Mesendoderm (in vitro differentiated cells): ENCODE measurements around the gene C3orf20.

ENCODE experiments used
- DNase-seq: peaks from one replicate; pipeline ENCODE4 v3.0.0; 2013
- H2AK5ac ChIP-seq: 2 replicates; pipeline ENCODE4 v1.6.1; 2013; ENCODE audit warnings: low read length, inconsistent platforms
- H2BK120ac ChIP-seq: 2 replicates; pipeline ENCODE4 v1.6.1; 2013; ENCODE audit warnings: low read depth, mild to moderate bottlenecking, low read length, moderate library complexity, mixed read lengths
- H2BK15ac ChIP-seq: replicated peaks from 2 replicates; pipeline ENCODE4 v1.6.1; 2013; ENCODE audit warnings: low read depth, mild to moderate bottlenecking, moderate library complexity
- H2BK5ac ChIP-seq: 2 replicates; pipeline ENCODE4 v1.6.1; 2013; ENCODE audit warnings: low read length, inconsistent platforms
- H3K18ac ChIP-seq: 2 replicates; pipeline ENCODE4 v1.6.1; 2013; ENCODE audit warnings: mild to moderate bottlenecking, low read length, mixed read lengths
- H3K23ac ChIP-seq: one replicate; pipeline ENCODE4 v1.6.1; 2013; ENCODE audit warnings: low read length
- H3K27ac ChIP-seq: 2 replicates; pipeline ENCODE4 v1.5.1; 2013; ENCODE audit warnings: low read depth, mild to moderate bottlenecking, inconsistent platforms, low read length, moderate library complexity
- H3K27me3 ChIP-seq: 2 replicates; pipeline ENCODE4 v1.6.1; 2013; ENCODE audit warnings: low read length, control low read depth, mild to moderate bottlenecking, inconsistent platforms; ENCODE audit not compliant: insufficient read depth, poor library complexity
- H3K36me3 ChIP-seq: 2 replicates; pipeline ENCODE4 v1.6.1; 2013; ENCODE audit warnings: low read length, inconsistent platforms; ENCODE audit not compliant: control insufficient read depth, insufficient read depth
- H3K4ac ChIP-seq: one replicate; pipeline ENCODE4 v1.6.1; 2013; ENCODE audit warnings: low read depth, mild to moderate bottlenecking, low read length, moderate library complexity
- H3K4me1 ChIP-seq: 2 replicates; pipeline ENCODE4 v1.6.1; 2013; ENCODE audit warnings: low read depth, low read length, inconsistent platforms; ENCODE audit not compliant: control insufficient read depth
- H3K4me2 ChIP-seq: 2 replicates; pipeline ENCODE4 v1.6.1; 2013; ENCODE audit warnings: low read length
- H3K4me3 ChIP-seq: 2 replicates; pipeline ENCODE4 v1.5.1; 2013; ENCODE audit warnings: mild to moderate bottlenecking, low read length
- H3K56ac ChIP-seq: one replicate; pipeline ENCODE4 v1.6.1; 2013; ENCODE audit warnings: low read length
- H3K79me1 ChIP-seq: 2 replicates; pipeline ENCODE4 v1.6.1; 2013; ENCODE audit warnings: low read length, inconsistent platforms
- H3K79me2 ChIP-seq: 2 replicates; pipeline ENCODE4 v1.6.1; 2013; ENCODE audit warnings: mild to moderate bottlenecking, low read length; ENCODE audit not compliant: control insufficient read depth, insufficient read depth
- H3K9ac ChIP-seq: 2 replicates; pipeline ENCODE4 v1.6.1; 2013; ENCODE audit warnings: low read length, inconsistent platforms
- H4K5ac ChIP-seq: one replicate; pipeline ENCODE4 v1.6.1; 2013; ENCODE audit warnings: low read length
- H4K8ac ChIP-seq: one replicate; pipeline ENCODE4 v1.6.1; 2013; ENCODE audit warnings: low read depth, mild to moderate bottlenecking, control low read depth, low read length, moderate library complexity
- WGBS: extraction: QIAGEN DNeasy Blood & Tissue Kit; methylation state at CpG from one replicate; pipeline ENCODE4 v1.1.7; 2013; ENCODE audit warnings: low lambda C conversion rate, missing lambda C conversion rate; ENCODE audit not compliant: insufficient coverage; ENCODE audit errors: extremely low coverage; 5-methylcytosine and 5-hydroxymethylcytosine counted together

Gene C3orf20

DNA sequence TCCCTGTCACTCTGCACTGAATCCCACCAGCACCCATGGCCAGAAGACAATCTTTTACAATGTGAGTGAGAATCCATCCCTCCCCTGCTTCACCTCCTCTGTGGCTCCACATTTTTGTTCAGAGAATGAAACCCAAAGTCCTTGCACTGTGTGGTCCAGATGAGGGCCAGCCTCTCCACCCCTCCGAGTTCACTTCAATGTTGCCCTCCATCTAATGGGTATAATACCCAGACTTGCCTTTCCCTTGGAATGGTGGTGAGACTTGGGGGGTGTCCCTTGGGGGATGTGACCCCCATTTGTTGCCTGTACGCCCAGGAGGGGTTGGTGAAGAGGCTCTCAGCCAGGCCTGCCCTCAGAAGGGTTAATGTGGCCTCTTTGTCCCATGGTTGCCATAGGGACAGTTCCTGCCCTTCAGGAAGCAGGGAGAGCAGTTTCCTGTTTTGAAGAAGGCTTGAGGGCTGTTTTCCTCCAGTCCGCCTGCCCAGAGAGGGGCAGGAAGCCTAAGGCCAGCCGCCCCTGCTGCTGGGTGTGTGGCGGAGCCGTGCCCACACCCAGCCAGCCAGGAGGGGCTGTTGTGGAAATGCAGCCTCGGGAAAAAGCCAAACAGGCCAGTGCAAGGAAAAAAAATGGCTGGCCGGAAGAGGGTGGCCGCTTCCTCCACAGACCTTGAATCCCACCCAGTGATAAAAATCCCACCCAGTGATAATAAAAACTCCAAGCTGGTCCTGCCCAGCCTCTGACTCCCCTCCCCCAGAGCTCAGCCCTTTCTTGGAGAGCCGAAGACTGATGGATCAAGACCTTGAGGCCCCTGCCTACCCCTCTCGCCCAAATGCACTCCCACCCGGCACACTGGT, 129.3 kb downstream of the C3orf20 start:
- no peak overlapping the region for H3K56ac ChIP-seq
- H4K8ac ChIP-seq: no peak overlapping the region
- H3K18ac ChIP-seq: no peak overlapping the region
- no peak overlapping the region for H2BK15ac ChIP-seq
- no peak overlapping the region for H3K23ac ChIP-seq
- no peak overlapping the region for H2BK5ac ChIP-seq
- no peak overlapping the region for H3K9ac ChIP-seq
- H3K79me1 ChIP-seq: no peaks in the 10 kb centered on the region
- H2AK5ac ChIP-seq: no peak overlapping the region
- H4K5ac ChIP-seq: no peak overlapping the region
- H3K27me3 ChIP-seq: no peaks in the 10 kb centered on the region
- DNase-seq: peak; percentile 55
- H3K27ac ChIP-seq: no peak overlapping the region
- H3K4me1 ChIP-seq: no peaks in the 10 kb centered on the region
- no peak overlapping the region for H2BK120ac ChIP-seq
- H3K79me2 ChIP-seq: no peaks in the 10 kb centered on the region
- no peak overlapping the region for H3K4ac ChIP-seq
- no peak overlapping the region for H3K4me3 ChIP-seq
- no peak overlapping the region for H3K4me2 ChIP-seq
- no CpG with 5 or more reads among the region's 12 CpGs for WGBS
- H3K36me3 ChIP-seq: no peaks in the 10 kb centered on the region

DNA sequence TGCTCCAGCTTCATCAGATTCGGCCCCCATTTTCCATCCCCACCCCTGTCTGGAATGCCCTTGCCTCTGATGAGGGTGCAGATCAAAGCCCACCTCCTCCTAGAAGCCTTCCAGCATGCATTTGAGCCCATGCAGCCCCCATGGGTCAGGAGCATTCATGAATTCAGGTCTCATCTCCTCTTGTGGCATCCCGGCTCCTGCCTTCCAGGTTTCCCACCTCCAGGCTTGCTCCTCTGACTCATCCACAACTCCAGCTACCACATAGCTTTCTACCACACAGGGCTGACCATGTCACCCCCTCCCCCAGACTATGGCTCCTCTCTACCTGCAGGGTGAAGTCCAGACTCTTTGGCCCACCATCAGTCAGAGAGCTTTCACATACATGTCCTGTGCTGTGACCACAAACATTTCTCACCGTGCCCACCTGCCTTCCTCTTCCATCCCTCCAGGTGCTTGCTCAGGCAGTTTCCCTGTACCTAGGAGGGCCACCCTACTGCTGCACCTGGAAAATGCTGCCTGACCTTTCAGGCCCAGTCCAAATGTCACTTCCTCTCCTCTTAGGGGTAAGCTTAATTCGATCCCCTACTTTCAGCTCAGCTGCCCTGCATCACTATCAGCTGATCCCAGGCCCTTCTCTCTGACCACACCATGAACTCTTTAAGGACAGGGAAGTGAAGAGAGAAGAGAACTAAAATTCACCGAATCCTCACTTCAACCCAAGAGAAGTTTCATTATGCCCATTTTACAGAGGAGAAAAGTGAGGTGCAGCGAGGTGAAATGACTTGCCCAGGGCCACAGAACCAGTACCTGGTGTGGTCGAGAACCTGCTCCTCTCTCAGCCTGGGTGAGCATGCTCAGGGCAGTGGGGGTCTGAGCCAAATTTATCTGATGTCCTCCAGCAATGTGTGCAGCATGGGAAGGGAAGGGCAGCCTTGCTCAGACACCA, 130.2 kb downstream of the C3orf20 start:
- H2BK15ac ChIP-seq: no peak overlapping the region
- H2AK5ac ChIP-seq: no peak overlapping the region
- no peak overlapping the region for H2BK120ac ChIP-seq
- H3K27me3 ChIP-seq: no peaks in the 10 kb centered on the region
- H3K4me1 ChIP-seq: no peaks in the 10 kb centered on the region
- no peak overlapping the region for H3K18ac ChIP-seq
- H3K56ac ChIP-seq: no peak overlapping the region
- H3K27ac ChIP-seq: no peak overlapping the region
- no peak overlapping the region for H2BK5ac ChIP-seq
- WGBS: no CpG with 5 or more reads among the region's 7 CpGs
- no peak overlapping the region for H3K4me3 ChIP-seq
- no peaks in the 10 kb centered on the region for H3K79me2 ChIP-seq
- no peak overlapping the region for H3K4ac ChIP-seq
- H3K9ac ChIP-seq: no peak overlapping the region
- H3K79me1 ChIP-seq: no peaks in the 10 kb centered on the region
- H4K8ac ChIP-seq: no peak overlapping the region
- DNase-seq: peak; percentile 65
- H3K36me3 ChIP-seq: no peaks in the 10 kb centered on the region
- no peak overlapping the region for H3K23ac ChIP-seq
- H3K4me2 ChIP-seq: no peak overlapping the region
- H4K5ac ChIP-seq: no peak overlapping the region

GRCh38 chr3:14805961-14806537, 131.1 kb downstream of the C3orf20 start:
- Histone ChIP-seq H3K79me1 (no peaks in the 10 kb centered on the region), H3K4me1 (no peaks in the 10 kb centered on the region), H3K79me2 (no peaks in the 10 kb centered on the region), H2BK5ac (no peak overlapping the region), H3K18ac (no peak overlapping the region), H3K4ac (no peak overlapping the region), H3K4me3 (no peak overlapping the region), H4K8ac (no peak overlapping the region), H3K27me3 (no peaks in the 10 kb centered on the region), H3K23ac (no peak overlapping the region), H3K4me2 (no peak overlapping the region), H4K5ac (no peak overlapping the region), H2BK120ac (no peak overlapping the region), H3K56ac (no peak overlapping the region), H3K27ac (no peak overlapping the region), H2AK5ac (no peak overlapping the region), H3K36me3 (no peaks in the 10 kb centered on the region), H3K9ac (no peak overlapping the region), H2BK15ac (no peak overlapping the region)
- DNase-seq: no peak
- WGBS: no CpG with 5 or more reads among the region's 4 CpGs

GRCh38 chr3:14806641-14807263, 131.8 kb downstream of the C3orf20 start:
- H2BK5ac ChIP-seq: no peak overlapping the region
- H3K79me1 ChIP-seq: no peaks in the 10 kb centered on the region
- H3K18ac ChIP-seq: no peak overlapping the region
- H3K4me3 ChIP-seq: no peak overlapping the region
- no peak overlapping the region for H3K9ac ChIP-seq
- no peak overlapping the region for H3K23ac ChIP-seq
- no peak overlapping the region for H3K56ac ChIP-seq
- no peak overlapping the region for H2BK120ac ChIP-seq
- no CpG with 5 or more reads among the region's 8 CpGs for WGBS
- DNase-seq: no peak
- no peaks in the 10 kb centered on the region for H3K36me3 ChIP-seq
- no peak overlapping the region for H3K4ac ChIP-seq
- no peak overlapping the region for H4K8ac ChIP-seq
- H2AK5ac ChIP-seq: no peak overlapping the region
- H3K27ac ChIP-seq: no peak overlapping the region
- H3K4me1 ChIP-seq: no peaks in the 10 kb centered on the region
- no peak overlapping the region for H2BK15ac ChIP-seq
- no peaks in the 10 kb centered on the region for H3K27me3 ChIP-seq
- no peak overlapping the region for H4K5ac ChIP-seq
- H3K4me2 ChIP-seq: no peak overlapping the region
- no peaks in the 10 kb centered on the region for H3K79me2 ChIP-seq

DNA sequence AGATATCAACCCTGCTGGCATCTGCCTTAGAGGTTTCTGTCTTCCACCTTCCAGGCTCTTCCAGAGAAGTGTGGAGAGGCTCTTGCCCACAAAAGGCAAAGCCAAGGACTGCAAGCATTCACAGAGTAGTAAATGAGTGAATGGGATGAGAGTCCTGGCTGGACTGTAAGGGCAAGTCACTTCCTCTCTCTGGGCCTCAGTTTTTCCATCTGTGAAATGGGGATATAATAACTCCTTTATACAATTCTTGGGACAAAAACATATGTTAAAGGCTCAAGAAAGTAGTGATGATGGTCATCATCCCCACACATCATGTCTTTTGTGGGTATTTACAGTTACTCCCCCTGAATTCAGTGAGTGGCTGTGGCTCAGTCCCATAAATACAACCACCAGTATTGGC, 133.1 kb downstream of the C3orf20 start:
- Histone ChIP-seq H3K27ac (no peak overlapping the region), H3K18ac (no peak overlapping the region), H2BK5ac (no peak overlapping the region), H3K4me1 (no peaks in the 10 kb centered on the region), H3K27me3 (no peaks in the 10 kb centered on the region), H3K79me1 (no peaks in the 10 kb centered on the region), H2BK15ac (no peak overlapping the region), H3K79me2 (no peaks in the 10 kb centered on the region), H3K23ac (no peak overlapping the region), H2BK120ac (no peak overlapping the region), H3K4me3 (no peak overlapping the region), H4K5ac (no peak overlapping the region), H3K56ac (no peak overlapping the region), H3K9ac (no peak overlapping the region), H3K4ac (no peak overlapping the region), H3K4me2 (no peak overlapping the region), H4K8ac (no peak overlapping the region), H2AK5ac (no peak overlapping the region), H3K36me3 (no peaks in the 10 kb centered on the region)
- no peak for DNase-seq
